GM18519 (cell line): ENCODE results near the gene PSMB11.

Source experiments
- ATAC-seq: cut with Tn5 transposase; IDR thresholded peaks from one replicate; pipeline ENCODE4 v1.9.1; 2021; ENCODE audit warnings: mild to moderate bottlenecking, moderate library complexity; ENCODE audit not compliant: unreplicated experiment, low FRiP score

The PSMB11 gene

GRCh38 chr14:23056956-23057756, 15.1 kb downstream of the PSMB11 start, which contains the start of gene CDH24:
Gene CDH24, minus strand, starts transcription at chr14:23057520. Its CDS starts 1,787 bp downstream, at chr14:23055733.
- no peak for ATAC-seq

GRCh38 chr14:23057757-23058653, 16.0 kb downstream of the PSMB11 start:
- no peak for ATAC-seq

- ATAC-seq, result no peak
Measured at GRCh38 chr14:23058654-23059504, 16.9 kb downstream of the PSMB11 start.

GRCh38 chr14:23060536-23061260, 18.7 kb downstream of the PSMB11 start:
- no peak for ATAC-seq

GRCh38 chr14:23062002-23062401, 20.0 kb downstream of the PSMB11 start:
- ATAC-seq, result no peak

- ATAC-seq, result no peak
Measured at GRCh38 chr14:23063601-23064000, 21.6 kb downstream of the PSMB11 start.

GRCh38 chr14:23066368-23066767, 24.4 kb downstream of the PSMB11 start:
- ATAC-seq, result no peak

- no peak for ATAC-seq
Measured at GRCh38 chr14:23066855-23067744, 25.1 kb downstream of the PSMB11 start.

GRCh38 chr14:23067847-23068788, 26.1 kb downstream of the PSMB11 start:
- ATAC-seq, result no peak

- ATAC-seq, result peak; percentile 60
Measured at GRCh38 chr14:23068789-23069412, 26.9 kb downstream of the PSMB11 start.

GRCh38 chr14:23069413-23069806, 27.4 kb downstream of the PSMB11 start:
- no peak for ATAC-seq

GRCh38 chr14:23070262-23071129, 28.5 kb downstream of the PSMB11 start:
- ATAC-seq, result no peak

GRCh38 chr14:23071244-23071920, 29.4 kb downstream of the PSMB11 start:
- peak; percentile 65 for ATAC-seq

GRCh38 chr14:23071921-23072539, 30.0 kb downstream of the PSMB11 start:
- ATAC-seq, result no peak

- no peak for ATAC-seq
Measured at GRCh38 chr14:23074906-23075305, 32.9 kb downstream of the PSMB11 start.
